Hematopoietic multipotent progenitor cell treated with erythropoietin and hydrocortisone succinate and interleukin-3 and kit ligand, for 4 days (in vitro differentiated cells): ENCODE data around the gene CD300A.
A peak's percentile ranks its signal among the peaks of the same experiment; 100 is the strongest.

ENCODE experiments used
- DNase-seq: peaks from one replicate; pipeline ENCODE4 v3.0.0-alpha.2; 2015

Gene CD300A

GRCh38 chr17:74441537-74441936, 24.9 kb upstream of the CD300A start:
- no peak for DNase-seq

GRCh38 chr17:74442291-74442669, 24.2 kb upstream of the CD300A start:
- no peak for DNase-seq

- DNase-seq = peak; percentile 85
Observed at GRCh38 chr17:74442670-74443515, 23.5 kb upstream of the CD300A start.

- DNase-seq = no peak
Observed at GRCh38 chr17:74443516-74444296, 22.7 kb upstream of the CD300A start.

GRCh38 chr17:74444406-74444805, 22.0 kb upstream of the CD300A start:
- no peak for DNase-seq

GRCh38 chr17:74445158-74445557, 21.3 kb upstream of the CD300A start:
- DNase-seq = no peak

GRCh38 chr17:74446551-74447500, 19.6 kb upstream of the CD300A start:
- peak; percentile 61 for DNase-seq

- DNase-seq = no peak
Observed at GRCh38 chr17:74447628-74448159, 18.7 kb upstream of the CD300A start.

- no peak for DNase-seq
Observed at GRCh38 chr17:74448756-74449155, 17.7 kb upstream of the CD300A start.

GRCh38 chr17:74449306-74449705, 17.1 kb upstream of the CD300A start:
- no peak for DNase-seq

- DNase-seq = no peak
Observed at GRCh38 chr17:74449773-74450172, 16.7 kb upstream of the CD300A start.

- DNase-seq = no peak
Observed at GRCh38 chr17:74450231-74450630, 16.2 kb upstream of the CD300A start.

GRCh38 chr17:74450925-74451403, 15.5 kb upstream of the CD300A start:
- no peak for DNase-seq

- DNase-seq = no peak
Observed at GRCh38 chr17:74451557-74451956, 14.9 kb upstream of the CD300A start.

- no peak for DNase-seq
Observed at GRCh38 chr17:74452033-74452840, 14.2 kb upstream of the CD300A start.

- DNase-seq = no peak
Observed at GRCh38 chr17:74452841-74453661, 13.4 kb upstream of the CD300A start.

- DNase-seq = peak; percentile 94
Observed at GRCh38 chr17:74453665-74454196, 12.7 kb upstream of the CD300A start.

GRCh38 chr17:74454197-74455024, 12.0 kb upstream of the CD300A start:
- no peak for DNase-seq

- no peak for DNase-seq
Observed at GRCh38 chr17:74455025-74455545, 11.3 kb upstream of the CD300A start.
